AG04450 (cell line): ENCODE measurements around the gene CCDC85A. TPM values are rescaled to one million over a fixed set of nuclear protein-coding genes. Genes with fewer than 3 reads are reported as not detected.

ENCODE experiments used
- CTCF ChIA-PET: fragments of 300-600, 350-600 bp; formaldehyde crosslinking; extraction: SDS; loops from one replicate; lab custom pipeline; 2022; ENCODE audit warnings: antibody characterized with exemption, inconsistent platforms; lab: Charles Lee
- POLR2A ChIA-PET: fragments of 350-600 bp; formaldehyde crosslinking; extraction: SDS; loops from one replicate; lab custom pipeline; 2021; ENCODE audit warnings: antibody characterized with exemption, inconsistent platforms; lab: Yijun Ruan, JAX
- DNase-seq: peaks from one replicate; pipeline ENCODE4 v3.0.0-alpha.2; 2011; ENCODE audit warnings: low read depth, low spot score
- H3K27ac ChIP-seq: one replicate; pipeline ENCODE4 v1.5.1; 2012; ENCODE audit warnings: low read depth, low read length, control low read depth
- H3K27me3 ChIP-seq: one replicate; pipeline ENCODE4 v1.6.0; 2012; ENCODE audit warnings: low read length; ENCODE audit not compliant: control insufficient read depth, insufficient read depth
- H3K4me3 ChIP-seq: 2 replicates; pipeline ENCODE4 v1.5.1; 2011; ENCODE audit warnings: mild to moderate bottlenecking, low read depth, low read length, control low read depth
- H3K9me3 ChIP-seq: 2 replicates; pipeline ENCODE4 v1.5.1; 2012; ENCODE audit warnings: low read length; ENCODE audit not compliant: control insufficient read depth, insufficient read depth
- polyA plus RNA-seq: library from polyadenylated mRNA; depleted of rRNA; stranded (reverse); fragments of >200 nt; gene quantifications from 2 replicates; pipeline ENCODE4 v1.2.3, GENCODE V29; 2011
- TF ChIP-seq, protein P1 (sequence below): IDR thresholded peaks from 2 replicates; pipeline ENCODE4 v1.5.1; 2011; ENCODE audit warnings: low read depth, low read length, control low read depth, inconsistent platforms

Gene CCDC85A
- polyA plus RNA-seq, 1 experiment = not detected

DNA sequence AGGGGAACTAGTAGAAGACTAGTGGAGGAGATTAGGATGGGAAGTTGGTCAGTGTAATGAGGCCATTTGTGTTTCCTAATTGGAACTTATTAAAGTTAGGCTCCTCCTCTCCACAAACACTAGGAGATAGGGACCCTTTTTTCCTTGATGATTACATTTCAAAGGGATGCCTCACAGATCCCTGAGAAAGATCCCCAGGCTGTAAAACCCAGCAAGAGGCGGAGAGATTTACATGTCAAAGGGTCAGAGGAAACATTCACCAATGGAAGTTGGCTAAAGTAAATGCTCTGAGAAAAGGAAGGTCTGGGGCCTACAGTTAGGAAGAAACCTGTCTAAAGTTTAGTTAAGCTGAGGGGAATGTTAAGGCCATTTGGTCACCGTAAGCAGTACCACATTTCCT, 1.4 kb upstream of the CCDC85A start:
- H3K4me3 ChIP-seq = no peak overlapping the region
- POLR2A ChIA-PET = no interaction called here
- CTCF ChIA-PET = interaction anchor here (1.5 to 2.2 kb wide), 4 partner anchors 16 to 1338 kb away, joined by 3 to 15 read pairs (median 12); no protein-coding TSS in a partner anchor
- TF ChIP-seq, protein P1, sequence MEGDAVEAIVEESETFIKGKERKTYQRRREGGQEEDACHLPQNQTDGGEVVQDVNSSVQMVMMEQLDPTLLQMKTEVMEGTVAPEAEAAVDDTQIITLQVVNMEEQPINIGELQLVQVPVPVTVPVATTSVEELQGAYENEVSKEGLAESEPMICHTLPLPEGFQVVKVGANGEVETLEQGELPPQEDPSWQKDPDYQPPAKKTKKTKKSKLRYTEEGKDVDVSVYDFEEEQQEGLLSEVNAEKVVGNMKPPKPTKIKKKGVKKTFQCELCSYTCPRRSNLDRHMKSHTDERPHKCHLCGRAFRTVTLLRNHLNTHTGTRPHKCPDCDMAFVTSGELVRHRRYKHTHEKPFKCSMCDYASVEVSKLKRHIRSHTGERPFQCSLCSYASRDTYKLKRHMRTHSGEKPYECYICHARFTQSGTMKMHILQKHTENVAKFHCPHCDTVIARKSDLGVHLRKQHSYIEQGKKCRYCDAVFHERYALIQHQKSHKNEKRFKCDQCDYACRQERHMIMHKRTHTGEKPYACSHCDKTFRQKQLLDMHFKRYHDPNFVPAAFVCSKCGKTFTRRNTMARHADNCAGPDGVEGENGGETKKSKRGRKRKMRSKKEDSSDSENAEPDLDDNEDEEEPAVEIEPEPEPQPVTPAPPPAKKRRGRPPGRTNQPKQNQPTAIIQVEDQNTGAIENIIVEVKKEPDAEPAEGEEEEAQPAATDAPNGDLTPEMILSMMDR = no peak
- H3K9me3 ChIP-seq = no peaks in the 10 kb centered on the region
- H3K27ac ChIP-seq = no peak overlapping the region
- H3K27me3 ChIP-seq = peaks cover 28% of the 10 kb centered on the region
- DNase-seq = no peak

DNA sequence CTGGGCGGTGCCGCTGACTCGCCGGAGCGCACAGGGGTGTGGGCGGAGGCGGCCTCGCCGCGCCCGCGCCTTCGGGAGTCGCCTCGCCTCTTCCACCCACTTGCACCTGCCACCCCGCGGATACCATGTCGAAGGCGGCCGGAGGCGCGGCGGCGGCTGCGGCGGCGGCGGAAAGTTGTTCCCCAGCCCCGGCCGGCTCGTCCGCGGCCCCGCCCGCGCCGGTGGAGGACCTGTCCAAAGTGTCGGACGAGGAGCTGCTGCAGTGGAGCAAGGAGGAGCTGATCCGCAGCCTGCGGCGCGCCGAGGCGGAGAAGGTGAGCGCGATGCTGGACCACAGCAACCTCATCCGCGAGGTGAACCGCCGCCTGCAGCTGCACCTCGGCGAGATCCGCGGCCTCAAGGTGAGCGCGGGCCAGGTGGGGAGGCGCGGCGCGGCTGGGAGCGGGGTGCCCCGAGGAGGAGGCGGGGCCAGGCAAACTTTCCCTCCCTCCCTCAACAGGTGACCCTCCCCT, 766 bp downstream of the CCDC85A start:
- H3K4me3 ChIP-seq = no peak overlapping the region
- no peaks in the 10 kb centered on the region for H3K9me3 ChIP-seq
- TF ChIP-seq, protein P1 = no peak
- no peak for DNase-seq
- peaks cover 28% of the 10 kb centered on the region for H3K27me3 ChIP-seq
- CTCF ChIA-PET = interaction anchor here (0.5 to 2.2 kb wide), 11 partner anchors 13 to 1906 kb away, joined by 3 to 20 read pairs (median 4); no protein-coding TSS in a partner anchor
- no peak overlapping the region for H3K27ac ChIP-seq
- POLR2A ChIA-PET = no interaction called here

DNA sequence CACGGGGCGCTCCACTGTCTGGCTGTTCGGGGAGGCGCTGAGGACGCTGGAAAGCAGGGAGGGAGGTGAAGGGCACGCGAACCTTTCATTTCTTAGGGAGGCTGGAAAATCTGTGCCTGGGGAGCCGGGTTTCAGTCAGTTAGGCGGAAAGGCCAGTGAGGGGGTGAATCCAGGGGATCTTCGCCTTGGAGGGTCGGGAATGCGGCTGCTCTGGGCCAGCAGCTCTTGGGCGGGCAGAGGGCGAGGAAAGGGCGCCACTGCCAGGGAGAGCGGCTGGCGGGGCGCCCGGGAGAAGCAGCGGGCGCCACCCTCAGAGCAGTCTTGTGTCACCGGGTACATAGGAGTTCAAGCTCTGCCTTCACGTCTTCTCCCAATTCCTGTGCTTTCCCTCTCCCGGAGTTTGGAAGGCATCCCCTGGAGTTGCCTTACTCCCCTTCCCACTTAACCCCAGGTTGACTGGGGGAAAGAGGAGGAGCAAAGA, 1.4 kb downstream of the CCDC85A start:
- Histone ChIP-seq H3K9me3 (no peaks in the 10 kb centered on the region), H3K27me3 (peaks cover 28% of the 10 kb centered on the region), H3K4me3 (no peak overlapping the region), H3K27ac (no peak overlapping the region)
- no peak for DNase-seq
- CTCF ChIA-PET = interaction anchor here (0.5 to 1.1 kb wide), 3 partner anchors 225 to 1905 kb away, joined by 3 to 4 read pairs (median 4); no protein-coding TSS in a partner anchor
- POLR2A ChIA-PET = no interaction called here
- TF ChIP-seq, protein P1 = no peak

DNA sequence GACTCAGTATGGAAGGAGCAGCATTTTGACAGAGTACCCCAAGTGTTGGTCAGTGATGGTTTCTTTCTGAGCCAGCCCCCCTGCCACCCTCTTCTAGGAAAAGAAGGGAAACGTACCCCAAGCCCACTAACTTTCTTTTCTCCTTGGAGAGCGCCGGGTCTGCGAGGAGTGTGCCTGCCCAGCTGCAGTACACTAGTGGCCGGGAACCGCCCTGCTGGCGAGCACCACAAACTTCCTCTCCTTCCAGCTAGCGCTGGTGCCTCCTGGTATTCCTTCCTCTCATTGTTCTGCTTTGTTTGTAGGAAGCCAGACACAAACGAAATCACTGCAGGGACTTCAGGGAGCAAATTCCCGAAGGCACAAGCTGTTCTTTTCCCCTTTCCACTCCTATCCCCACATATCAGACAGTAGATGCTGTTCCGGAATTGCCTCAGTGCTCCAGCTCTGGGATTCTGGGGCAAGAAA, 1.8 kb downstream of the CCDC85A start:
- Histone ChIP-seq H3K4me3 (no peak overlapping the region), H3K9me3 (no peaks in the 10 kb centered on the region), H3K27me3 (peaks cover 28% of the 10 kb centered on the region), H3K27ac (no peak overlapping the region)
- ChIA-PET CTCF (no interaction called here), POLR2A (no interaction called here)
- TF ChIP-seq, protein P1 = no peak
- DNase-seq = no peak

DNA sequence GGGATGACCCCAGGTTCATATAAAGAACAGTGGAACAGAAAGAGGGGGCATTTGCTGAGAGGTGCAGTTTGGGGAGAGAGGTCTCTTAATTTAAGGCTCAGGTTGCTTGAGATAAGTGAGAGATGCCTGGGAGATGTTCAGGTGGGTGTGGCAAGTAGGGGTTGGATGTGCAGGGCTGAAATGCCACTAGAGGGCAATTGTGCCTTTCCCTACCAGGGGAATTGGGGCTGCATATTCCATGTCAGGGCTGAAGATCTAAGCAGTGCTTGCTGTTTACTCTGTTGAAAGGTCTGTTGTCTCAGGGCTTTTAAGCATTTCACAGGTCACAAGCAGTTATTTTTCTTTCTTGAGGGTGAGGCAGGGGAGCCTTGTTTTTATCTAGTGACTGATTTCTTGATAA, 7.8 kb downstream of the CCDC85A start:
- ChIA-PET POLR2A (no interaction called here), CTCF (interaction anchor here (1.8 kb wide), 1 partner anchor 8 kb away, joined by 5 read pairs; the partner anchor contains the start of gene CCDC85A)
- H3K27me3 ChIP-seq = peaks cover 8% of the 10 kb centered on the region
- no peak for DNase-seq
- H3K4me3 ChIP-seq = no peak overlapping the region
- TF ChIP-seq, protein P1 = 0 out of 2 replicates have a peak, but pooled peaks have one; percentile 6
- no peak overlapping the region for H3K27ac ChIP-seq
- H3K9me3 ChIP-seq = no peaks in the 10 kb centered on the region
